Activated effector memory CD4-positive, alpha-beta T cell treated with anti-CD3 and anti-CD28 coated beads, Interleukin-2, amount 50 U/mL, for 16 hours (primary cell): ENCODE results near the gene KIF5A.

Experiments
- DNase-seq: peaks from one replicate; pipeline ENCODE4 v3.0.0-alpha.2; 2020

Gene KIF5A

DNA sequence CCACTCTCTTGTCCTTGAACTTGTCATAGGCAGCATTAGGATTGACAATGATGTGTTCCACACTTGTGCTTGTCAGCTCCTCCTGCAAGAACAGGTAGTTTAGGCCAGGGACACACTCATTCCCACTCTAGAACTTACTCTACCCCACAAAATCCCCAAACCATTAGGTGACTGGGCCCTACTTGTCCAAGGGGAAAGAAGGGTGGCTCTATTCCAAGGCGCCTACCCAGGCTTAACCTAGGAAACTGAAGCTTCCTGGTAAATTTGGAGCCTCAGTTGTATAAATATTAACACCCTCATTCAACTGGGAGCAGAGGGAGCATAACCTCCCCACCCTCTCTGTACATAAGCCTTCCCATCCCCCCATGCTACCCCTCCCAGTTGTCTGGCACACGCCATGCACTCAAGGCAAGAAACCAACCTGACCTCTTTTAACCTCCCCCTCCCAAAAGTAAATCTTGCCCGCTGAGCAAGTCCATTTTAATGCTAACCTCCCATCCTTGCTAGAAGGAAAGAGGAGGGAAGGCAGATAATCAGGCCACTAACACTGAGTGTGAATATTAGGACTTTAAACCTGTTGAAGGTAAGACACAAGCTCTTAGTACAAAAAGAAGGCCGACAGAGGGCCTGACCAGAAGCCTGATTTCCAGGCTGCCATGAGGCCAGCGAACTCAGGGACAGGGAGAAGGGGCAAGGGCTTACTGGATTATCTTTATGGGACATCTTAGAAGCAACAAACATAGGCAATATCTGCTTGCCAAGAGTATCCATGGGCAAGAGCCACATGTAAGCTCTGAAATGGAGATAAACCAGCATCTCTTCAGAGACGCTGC is 13.9 kb upstream of the KIF5A start:
- DNase-seq: peak; percentile 4

DNA sequence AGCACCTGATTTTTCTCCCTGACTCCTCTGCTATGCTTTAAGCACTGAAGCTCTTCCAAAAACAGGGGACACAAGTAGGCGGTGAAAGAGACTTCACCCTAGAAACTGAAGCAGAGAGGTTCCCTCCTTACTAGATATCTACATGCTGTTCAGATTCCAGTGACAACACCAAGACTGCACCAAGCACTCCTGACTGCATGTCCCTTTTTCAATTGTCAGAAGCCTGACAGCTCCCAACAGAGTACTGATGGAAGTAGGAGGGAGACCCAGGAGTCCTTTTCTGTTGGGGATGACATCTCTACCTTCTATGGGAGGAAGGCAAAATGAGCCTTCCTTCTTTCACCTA is 13.3 kb upstream of the KIF5A start:
- DNase-seq: no peak

DNA sequence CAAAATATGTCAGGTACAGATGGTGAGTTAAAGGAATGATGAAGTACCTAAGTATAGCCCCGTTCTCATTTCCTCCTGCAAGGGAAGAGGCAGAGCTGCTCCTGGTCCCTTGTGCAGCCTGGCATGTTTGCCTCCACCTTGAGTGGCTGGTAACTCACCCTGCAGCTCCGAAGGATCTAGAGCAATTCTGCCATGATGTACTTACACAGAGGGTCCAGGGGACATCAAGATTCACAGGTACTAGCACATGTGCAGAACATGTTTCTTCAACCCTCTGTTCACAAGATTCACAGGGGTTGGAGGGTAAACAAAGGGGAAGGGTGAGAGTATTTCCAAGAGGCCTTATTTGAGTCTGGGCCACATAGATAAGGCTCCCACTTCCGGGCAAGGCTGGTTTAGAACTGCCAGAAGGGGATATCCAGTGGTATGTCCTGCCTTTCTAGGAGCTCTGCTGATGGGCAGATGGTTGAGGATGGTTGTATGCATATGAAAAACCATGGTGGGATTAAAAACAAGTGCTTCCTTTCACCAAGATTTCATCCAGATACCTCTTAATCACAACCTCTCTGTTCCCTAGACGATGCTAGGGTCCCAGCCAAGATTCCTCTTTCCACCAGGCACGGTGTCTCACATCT is 10.6 kb upstream of the KIF5A start:
- DNase-seq: no peak

DNA sequence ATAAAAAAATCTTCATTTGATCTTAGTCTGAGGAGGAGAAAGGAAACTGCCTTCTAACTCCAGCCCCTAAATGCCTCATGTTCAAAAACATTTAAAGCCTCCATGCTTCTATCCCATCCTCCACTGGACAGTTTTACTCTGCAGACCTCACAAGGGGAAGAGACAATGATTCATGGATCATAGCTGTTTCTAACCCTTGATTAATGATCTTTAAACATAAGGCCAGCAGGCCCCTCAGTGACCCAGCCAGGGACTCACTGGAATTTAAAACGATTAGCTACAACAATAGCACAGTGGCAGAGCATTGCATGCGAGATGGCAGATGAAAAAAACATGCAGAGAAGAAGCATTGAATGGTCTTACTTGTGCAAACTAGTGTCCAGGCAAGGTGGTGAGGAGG is 8.8 kb upstream of the KIF5A start:
- no peak for DNase-seq

DNA sequence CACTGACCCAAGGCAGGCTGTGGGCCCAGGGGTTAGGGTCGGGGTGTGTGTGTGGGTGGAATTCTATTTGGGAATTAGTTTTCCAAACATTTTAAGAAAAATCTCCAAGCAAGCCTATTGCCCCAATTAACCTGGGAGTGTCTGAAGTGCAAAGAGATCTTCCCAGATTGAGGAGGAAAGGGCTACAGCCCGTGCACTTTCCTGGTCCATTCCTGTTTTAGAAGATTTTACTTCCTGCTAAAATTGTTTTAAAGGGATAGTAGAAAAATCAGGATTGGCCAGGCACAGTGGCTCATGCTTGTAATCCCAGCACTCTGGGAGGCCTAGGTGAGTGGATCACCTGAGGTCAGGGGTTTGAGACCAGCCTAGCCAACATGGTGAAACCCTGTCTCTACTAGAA is 8.1 kb upstream of the KIF5A start:
- no peak for DNase-seq

DNA sequence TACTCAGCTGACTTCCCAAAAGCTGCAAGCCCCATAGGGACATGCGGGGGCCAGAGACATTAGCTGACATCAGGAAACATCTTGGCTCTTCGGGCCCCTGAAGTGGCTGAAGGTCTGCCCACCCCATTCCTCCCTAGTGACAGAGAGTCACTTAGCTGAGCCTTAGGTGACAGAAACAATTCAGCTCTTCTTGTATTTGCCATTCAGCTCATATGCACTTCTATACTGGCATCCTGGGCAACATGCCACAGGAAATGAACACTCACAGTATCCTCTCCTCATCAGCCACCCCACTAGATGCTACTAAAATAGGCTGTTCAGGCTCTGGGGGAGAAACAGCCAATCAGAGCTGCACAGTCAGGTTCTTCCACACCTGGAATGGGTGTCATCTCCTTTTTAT is 6.3 kb upstream of the KIF5A start:
- no peak for DNase-seq

DNA sequence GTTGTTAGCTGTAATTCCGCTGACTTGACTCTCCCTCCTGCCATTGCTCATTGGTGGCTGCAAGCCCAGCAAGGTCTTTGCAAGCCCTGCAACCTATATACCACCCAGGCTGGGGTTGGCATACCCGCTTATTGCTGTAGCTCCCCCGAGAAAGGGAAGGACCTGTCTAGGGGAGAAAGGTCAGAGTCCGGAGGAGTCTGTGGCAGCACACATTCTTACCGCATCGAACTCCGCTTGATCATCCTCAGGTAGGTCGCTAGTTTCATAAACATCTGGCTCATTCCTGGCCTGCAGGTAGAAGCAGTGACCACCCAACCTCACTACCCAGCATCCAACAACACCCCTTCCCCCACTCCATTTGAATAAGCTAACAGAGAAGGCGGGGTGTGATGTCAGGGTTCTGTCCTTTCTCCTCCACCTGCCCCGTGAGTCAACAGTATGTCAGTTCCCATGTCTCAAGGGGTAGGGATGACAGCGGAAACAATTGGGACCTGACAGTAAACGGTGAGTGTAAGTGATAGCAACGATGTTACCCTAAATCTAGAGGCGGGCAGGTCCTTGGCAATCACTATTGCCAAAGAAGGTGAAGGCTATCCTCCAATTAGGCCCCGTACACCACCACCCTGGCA is 3.9 kb upstream of the KIF5A start:
- no peak for DNase-seq

DNA sequence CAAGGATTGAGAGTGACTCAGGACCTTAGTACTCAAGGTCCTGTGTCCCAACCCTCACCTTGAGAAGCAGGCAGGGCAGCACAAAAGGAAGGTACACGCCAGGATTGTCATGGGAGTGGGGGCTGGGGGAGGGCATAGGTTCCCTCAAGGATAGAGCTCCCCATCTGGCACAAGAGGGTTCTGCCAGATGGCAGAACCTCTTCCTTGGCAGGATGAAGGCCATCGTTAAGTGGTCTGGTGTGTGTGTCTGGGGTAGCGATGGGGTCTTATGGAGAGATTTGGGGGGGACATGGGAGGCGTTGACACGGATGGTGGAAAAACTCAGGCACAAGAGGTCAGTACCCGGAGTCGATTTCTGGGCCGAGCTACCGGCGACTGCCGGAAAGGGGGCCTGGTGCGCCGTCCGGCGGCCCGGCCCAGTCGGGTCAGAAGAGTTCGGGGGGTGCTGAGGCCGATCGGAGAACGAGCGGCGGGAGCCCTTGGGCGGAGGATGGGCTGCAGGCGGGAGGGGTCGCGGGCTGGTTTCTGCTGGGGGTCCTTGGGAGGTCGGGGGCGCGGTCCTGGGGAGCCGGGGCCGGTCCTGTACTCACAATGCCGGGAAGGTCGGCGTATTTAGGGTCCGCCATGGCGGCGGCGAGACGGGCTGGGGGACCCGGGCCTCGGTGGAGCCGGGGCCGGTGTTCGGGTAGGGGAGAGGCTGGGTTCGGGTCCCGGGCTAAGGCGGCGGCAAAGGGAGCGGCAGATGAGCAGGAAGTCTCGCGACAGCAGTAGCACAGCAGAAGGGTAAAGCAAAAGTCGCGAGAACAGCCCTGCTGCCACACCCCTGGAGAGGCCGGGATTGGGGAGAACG is 3.2 kb upstream of the KIF5A start, which contains the start of gene DCTN2:
DCTN2 (minus strand) TSS at position 755 of the 850 bp plus-strand sequence; CDS start at position 626, 129 bp downstream.
- DNase-seq: peak; percentile 96

DNA sequence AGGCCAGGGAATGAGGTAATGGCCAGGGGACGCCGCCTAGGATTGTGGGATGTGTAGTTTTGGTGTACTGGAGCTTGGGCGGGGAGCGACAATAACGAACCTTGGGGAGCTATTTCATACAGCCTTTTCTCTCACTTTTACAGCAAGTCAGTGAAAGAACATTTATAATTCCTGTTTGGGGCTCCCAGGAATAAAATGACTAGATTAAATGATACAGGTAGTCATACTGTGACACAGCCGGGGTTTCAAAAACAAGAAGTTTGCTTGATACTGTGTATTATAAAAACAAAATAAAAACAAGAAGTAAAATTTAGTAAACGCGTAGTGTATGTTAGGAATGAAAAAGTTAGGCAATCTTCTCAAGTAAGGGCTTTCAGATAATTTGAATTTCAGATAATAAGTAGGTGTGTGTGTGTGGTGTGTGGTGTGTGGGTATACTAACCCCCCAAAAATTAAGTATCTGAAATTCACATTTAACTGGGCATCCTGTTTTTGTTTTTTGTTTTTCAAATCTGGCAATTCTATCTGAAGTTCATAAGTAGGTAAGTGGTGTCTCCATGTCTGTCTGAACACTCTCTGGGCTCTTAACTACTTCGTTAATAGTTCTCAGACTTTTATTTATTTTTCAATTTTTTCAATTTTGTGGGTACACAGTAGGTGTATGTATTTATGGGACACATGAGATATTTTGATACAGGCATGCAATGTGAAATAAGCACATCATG is 2.4 kb upstream of the KIF5A start:
- DNase-seq: no peak

DNA sequence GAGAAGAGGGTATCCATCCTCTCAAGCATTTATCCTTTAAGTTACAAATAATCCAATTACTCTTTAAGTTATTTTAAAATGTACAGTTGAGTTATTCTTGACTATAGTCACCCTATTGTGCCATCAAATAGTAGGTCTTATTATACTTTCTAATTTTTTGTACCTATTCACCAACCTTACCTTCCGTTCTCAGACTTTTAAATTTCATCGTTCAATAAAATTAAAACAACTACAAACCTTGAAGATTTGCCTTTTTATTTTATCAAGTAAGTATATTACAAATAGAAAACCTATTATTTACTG is 1.9 kb upstream of the KIF5A start:
- DNase-seq: no peak

DNA sequence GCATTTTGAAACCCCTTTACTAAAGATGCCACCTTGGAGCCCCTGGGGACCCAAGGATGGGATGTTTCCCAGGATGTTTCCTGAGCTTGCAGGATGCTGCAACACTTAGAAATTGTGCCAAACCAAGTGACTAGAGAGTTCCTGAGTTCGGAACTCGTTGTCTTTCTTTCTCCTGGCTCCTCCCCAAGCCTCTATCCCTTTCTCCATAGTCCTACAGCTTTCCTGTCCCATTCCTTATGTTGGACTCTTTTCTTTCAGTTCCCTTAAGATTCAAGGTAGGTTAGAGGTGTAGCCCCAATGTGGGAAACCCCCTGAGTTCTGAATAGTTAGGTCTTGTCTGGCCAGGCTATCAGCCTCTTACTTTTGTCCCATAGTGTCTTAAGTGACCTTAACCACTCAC is 1.4 kb upstream of the KIF5A start:
- DNase-seq: no peak

DNA sequence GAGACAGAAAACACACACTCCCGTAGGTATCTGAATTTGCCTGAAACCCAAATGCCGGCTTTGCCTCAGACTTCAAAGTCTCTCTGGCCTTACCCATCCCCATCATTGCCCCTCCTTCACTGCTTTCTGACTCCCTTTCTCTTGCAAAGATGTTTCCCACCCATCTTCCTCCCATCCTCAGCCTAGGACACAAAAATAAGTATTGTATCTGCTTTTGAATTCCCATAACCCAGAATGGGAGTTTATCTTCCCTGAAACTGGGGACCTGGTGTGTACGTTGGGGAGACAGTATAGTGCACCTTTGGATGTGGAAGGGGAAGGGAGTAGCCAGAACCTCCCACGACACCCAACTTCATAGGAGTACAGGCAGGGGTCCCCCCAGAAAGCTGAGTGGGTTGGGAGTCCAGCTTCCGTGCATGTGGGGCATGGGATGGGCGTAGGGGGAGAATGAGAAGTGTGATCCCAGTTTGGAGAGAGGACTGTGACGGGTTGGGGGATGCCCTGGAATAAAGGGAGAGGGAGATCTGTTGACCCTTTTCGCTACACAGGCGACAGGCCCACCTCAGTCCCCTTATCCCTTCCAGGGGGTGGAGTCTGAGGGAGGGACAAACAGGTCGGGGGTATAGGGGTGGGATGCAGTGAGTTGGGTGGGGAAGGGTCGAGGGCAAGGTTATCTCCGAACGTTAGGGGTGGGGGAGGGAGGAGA is 488 bp upstream of the KIF5A start:
- no peak for DNase-seq

DNA sequence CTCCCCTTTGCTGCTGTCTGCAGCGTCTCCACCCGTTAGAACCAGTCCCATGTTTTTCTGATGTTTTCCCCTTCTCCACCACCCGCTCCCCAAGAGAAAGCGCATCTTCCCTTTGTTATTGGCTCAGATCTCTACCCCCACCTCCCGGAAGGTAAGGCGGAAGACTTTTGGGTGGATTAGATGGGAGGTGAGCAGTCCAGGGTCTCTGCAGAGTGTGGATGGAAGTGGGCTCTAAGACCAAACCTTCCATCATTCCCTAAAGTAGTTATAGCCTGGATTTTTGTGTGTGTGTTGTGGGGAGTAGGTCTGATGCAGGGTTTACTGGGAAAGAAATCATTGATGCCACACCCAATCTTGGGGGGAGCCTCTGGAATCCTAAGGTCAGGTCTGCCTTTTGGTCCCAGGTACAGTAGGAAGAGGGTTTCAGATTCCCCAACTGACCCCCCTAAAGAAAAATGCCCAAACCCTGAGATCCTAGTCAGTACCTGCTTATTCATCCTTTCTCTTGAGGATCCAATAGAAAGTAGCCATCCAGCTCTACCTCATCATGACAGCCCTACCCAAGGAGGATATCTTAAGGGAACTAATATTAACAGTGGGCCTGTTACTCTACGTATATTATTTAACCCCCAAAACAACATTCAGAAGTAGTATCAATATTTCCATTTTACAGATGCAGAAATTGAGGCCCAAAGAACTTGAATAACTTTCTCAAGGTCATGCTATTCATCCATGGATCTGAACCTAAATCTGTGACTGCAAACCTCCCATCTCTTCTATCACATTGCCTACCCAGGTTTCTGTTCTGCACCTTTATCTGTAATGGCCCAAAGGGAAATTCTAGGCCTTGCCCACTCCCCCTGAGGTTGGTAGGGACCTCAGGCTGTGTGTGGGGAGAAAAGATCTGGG is 1.1 kb downstream of the KIF5A start:
- DNase-seq: no peak

DNA sequence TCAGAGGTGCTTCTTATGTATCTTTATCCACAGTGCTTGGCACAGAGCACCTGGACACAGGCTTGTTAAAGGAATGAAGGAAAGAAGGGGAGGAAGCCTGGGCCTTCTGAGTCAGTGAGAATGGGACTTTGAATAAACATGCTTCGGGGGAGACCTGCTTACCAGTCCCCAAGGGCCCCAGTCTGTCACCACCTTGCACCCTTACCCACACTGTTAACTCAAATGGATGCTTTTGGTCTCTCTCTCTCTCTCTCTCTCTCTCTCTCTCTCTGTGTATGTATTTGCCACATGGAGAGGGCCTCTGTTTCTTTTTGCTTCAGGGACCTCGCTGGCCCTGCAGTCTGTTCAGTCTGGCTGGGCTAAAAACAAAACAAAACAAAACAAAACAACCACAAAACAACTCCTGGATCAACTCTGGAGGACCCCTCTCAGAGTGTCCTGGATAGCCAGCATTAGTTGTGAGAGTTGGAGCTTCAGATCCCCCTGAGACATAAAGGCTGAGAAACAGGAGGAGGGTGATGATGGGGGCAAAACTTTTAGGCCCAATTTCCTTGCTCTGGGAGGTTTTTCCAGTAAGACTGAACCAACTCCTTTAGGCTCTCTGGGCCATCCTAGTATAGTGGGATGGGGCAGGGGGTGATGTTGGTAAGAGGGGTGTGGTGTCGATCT is 1.9 kb downstream of the KIF5A start:
- no peak for DNase-seq

DNA sequence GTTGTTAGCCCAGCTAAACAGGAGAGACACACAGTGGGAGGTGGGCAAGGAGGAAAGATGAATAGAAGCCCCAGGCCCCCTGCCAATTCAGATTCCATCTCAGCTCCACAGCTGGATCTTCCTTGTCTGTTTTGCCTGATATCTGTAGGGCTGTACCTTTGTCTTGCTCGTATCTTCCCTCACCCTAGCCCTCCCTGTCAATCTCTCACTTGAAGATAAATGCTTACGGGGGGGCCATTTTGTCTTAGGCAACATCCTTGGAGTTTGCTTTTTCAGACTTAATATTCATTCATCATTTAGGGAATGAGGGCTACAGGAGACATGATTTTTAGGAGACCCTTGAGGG is 2.4 kb downstream of the KIF5A start:
- no peak for DNase-seq

DNA sequence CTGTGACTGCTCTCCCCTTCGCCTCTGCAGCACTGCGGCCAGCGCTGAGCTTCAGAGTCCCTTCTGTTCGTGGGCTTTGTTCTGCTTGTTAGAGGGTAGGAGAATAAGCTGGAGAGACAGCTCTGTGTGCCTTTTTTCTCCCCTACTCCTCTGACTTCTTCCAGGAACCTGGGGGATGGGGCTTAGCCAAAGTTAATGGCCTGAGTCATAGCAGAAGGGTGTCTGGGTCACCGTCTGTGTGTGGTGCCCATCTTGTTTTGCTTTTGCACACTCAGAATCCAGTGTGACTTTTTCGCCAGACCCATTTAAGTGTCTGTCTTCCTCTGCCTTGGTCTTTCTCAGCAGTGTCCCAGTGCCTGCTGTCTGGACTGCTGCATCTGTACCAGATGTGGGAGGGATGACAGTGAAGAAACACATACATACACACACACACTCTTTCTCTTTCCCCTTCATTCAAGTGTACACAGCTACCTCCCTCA is 3.0 kb downstream of the KIF5A start:
- no peak for DNase-seq

DNA sequence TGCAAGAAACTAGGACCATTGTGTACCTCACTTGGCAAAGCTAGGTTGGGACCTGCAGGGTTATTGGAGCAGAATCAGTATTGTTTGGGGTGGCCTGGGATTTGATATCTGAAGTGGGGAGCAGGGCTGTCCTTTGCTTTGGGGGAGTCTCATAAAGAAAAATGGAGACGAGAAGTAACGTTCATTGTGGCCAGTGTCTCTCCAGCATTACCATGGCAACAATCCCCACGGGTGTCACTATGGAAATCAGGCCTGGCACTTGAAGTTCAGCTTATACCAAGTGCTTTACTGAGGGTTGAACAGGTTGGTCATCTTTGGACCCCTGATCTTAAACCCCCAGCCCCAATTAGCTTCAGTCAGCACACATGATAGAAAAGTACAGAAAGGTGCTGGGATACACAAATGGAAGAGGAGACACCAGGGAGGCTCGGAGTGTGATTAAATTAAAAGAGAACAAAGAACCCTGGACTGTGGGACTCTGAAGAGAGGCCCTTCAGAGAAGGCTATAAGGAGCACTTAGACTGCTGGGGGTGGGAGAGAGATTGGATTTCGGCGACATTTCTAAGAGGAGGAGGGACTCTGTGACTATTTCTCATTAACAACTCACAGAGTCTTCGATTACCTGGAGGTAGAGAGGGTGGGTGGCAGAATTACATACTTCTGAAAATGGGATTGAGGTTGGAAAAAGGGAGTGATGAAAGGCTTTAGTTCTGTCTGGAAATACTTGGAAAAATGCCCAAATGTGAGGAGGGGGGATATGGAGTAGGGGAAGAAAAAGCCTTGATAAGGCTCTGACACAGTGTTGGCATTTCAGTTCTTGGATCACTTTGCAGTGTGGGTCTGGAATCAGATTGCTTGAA is 3.7 kb downstream of the KIF5A start:
- no peak for DNase-seq

DNA sequence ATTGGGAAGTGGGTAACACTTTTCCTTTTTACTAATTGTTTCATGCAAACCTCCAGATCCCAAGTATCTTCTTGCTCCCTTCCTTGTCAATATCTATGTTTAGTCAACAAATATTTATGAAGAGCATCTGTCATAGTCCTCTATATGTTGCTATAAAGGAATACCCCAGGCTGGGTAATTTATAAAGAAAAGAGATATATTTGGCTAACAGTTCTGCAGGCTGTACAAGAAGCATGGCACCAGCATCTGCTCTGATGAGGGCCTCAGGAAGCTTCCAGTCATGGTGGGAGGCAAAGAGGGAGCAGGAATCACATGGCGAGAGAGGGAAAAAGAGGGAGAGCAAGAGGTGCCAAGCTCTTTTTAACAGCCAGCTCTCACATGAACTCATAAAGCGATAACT is 4.6 kb downstream of the KIF5A start:
- no peak for DNase-seq

DNA sequence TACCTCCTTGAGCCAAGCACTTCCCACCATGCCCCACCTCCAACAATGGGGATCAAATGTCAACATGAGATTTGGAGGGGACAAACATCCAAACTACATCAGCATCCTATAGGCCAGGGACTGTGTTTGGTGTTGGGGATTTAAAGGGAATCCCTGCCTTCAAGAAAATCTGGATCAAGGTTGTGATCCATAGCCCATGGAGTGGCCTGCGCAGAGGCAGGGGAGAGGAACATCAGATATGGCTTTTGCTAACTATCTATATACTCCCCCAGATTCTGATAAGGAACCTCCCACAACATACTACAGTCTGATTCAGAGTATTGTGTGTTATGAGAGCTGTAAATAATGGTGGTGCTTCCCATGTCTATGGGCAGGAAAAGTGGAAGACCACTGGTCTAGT is 5.1 kb downstream of the KIF5A start:
- DNase-seq: no peak
